ENCODE data around the gene PRKACA.

DNA sequence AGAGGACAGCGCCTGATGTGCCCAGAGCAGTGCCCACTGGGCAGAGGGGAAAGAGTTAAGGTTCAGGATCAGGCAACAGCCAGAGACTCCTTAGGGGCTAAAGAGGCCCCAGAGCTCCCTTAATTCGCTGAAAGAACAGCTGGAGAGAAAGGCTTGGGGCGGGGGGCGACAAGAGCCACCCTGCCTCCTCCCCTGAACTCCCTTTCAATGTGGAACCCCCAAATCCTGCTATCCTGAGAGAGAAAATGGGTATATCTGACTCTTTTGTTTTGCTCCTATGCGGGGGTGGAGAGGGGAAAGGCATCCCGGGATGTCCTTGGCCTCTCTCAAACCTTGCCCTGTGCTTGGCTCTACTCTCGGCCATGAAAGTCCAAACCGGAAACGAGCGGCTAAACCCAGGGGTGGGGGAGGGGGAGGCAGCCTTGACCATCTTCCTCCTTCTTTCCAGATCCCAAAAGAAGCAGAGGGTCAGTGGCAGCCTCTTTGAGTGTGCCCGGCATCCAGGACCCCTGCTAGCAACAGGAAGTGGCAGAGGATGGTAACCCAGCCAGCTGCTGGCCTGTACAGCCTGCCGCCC, 4.7 kb downstream of the PRKACA start:
- TF ChIP-seq, protein P1, sequence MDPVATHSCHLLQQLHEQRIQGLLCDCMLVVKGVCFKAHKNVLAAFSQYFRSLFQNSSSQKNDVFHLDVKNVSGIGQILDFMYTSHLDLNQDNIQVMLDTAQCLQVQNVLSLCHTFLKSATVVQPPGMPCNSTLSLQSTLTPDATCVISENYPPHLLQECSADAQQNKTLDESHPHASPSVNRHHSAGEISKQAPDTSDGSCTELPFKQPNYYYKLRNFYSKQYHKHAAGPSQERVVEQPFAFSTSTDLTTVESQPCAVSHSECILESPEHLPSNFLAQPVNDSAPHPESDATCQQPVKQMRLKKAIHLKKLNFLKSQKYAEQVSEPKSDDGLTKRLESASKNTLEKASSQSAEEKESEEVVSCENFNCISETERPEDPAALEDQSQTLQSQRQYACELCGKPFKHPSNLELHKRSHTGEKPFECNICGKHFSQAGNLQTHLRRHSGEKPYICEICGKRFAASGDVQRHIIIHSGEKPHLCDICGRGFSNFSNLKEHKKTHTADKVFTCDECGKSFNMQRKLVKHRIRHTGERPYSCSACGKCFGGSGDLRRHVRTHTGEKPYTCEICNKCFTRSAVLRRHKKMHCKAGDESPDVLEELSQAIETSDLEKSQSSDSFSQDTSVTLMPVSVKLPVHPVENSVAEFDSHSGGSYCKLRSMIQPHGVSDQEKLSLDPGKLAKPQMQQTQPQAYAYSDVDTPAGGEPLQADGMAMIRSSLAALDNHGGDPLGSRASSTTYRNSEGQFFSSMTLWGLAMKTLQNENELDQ (tag by site-specific recombination; IDR thresholded peaks at IDR 0.05; ENCODE audit: low read depth) = no peak
- TF ChIP-seq, protein P2, sequence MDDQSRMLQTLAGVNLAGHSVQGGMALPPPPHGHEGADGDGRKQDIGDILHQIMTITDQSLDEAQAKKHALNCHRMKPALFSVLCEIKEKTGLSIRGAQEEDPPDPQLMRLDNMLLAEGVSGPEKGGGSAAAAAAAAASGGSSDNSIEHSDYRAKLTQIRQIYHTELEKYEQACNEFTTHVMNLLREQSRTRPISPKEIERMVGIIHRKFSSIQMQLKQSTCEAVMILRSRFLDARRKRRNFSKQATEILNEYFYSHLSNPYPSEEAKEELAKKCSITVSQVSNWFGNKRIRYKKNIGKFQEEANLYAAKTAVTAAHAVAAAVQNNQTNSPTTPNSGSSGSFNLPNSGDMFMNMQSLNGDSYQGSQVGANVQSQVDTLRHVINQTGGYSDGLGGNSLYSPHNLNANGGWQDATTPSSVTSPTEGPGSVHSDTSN (CRISPR knock-in tag; IDR thresholded peaks at IDR 0.05) = no peak
- TF ChIP-seq, protein P3, sequence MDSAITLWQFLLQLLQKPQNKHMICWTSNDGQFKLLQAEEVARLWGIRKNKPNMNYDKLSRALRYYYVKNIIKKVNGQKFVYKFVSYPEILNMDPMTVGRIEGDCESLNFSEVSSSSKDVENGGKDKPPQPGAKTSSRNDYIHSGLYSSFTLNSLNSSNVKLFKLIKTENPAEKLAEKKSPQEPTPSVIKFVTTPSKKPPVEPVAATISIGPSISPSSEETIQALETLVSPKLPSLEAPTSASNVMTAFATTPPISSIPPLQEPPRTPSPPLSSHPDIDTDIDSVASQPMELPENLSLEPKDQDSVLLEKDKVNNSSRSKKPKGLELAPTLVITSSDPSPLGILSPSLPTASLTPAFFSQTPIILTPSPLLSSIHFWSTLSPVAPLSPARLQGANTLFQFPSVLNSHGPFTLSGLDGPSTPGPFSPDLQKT (IDR thresholded peaks at IDR 0.05; ENCODE audit: borderline replicate concordance, low read depth, low read length) = no peak
- no peak for TF ChIP-seq ZFP37 (tag by site-specific recombination; IDR thresholded peaks at IDR 0.05)
- no peak for TF ChIP-seq MYNN (tag by site-specific recombination; IDR thresholded peaks at IDR 0.05; ENCODE audit: borderline replicate concordance)

Measured in HEK293 (cell line).